ENCODE measurements around the gene RB1. TPM values are rescaled to one million over a fixed set of nuclear protein-coding genes. Genes with fewer than 3 reads are reported as not detected.

The RB1 gene
- polyA plus RNA-seq, 3 donors: 18.4 to 38.8 (median 29.9) TPM

GRCh38 chr13:48485432-48485831, 181.9 kb downstream of the RB1 start:
- intact Hi-C loops (cut with micrococcal nuclease): no loop called here

GRCh38 chr13:48486362-48486761, 182.8 kb downstream of the RB1 start:
- Histone ChIP-seq H3K4me2 (replicated peaks; ENCODE audit: extremely low read depth, low read length, poor library complexity, severe bottlenecking) (no peak overlapping the region), H3K79me2 (ENCODE audit: insufficient read depth, low read length) (peaks cover 36% of the 10 kb centered on the region), H3K9ac (ENCODE audit: insufficient read depth, low read length, poor library complexity, severe bottlenecking) (no peak overlapping the region), H3K4me3 (replicated peaks in 1 of 3; ENCODE audit: low read depth in 2 of 3, low read length in 3 of 3) (no peak overlapping the region), H3K27ac (ENCODE audit: low read depth in 1 of 2, low read length in 2 of 2) (peak overlapping the region in 1 of 2 donors; percentile 46), H4K20me1 (ENCODE audit: insufficient read depth, low read length) (no peaks in the 10 kb centered on the region), H3K9me3 (replicated peaks in 1 of 2; ENCODE audit: control insufficient read depth in 1 of 2, insufficient read depth in 1 of 2, low read length in 2 of 2) (no peaks in the 10 kb centered on the region), H3K4me1 (ENCODE audit: control insufficient read depth in 1 of 2, insufficient read depth in 2 of 2, low read length in 2 of 2) (peaks cover 32 to 42% of the 10 kb centered on the region in 2 donors), H3K36me3 (replicated peaks in 1 of 2; ENCODE audit: control insufficient read depth in 1 of 2, insufficient read depth in 2 of 2, low read length in 2 of 2) (peaks cover 23 to 60% of the 10 kb centered on the region in 2 donors), H2AFZ (ENCODE audit: insufficient read depth, low read depth, low read length, poor library complexity, severe bottlenecking) (no peak overlapping the region), H3K27me3 (ENCODE audit: control insufficient read depth in 2 of 2, insufficient read depth in 2 of 2, low read length in 2 of 2) (no peaks in the 10 kb centered on the region)
- intact Hi-C loops (cut with micrococcal nuclease): no loop called here
- DNase-seq: no peak
- Mint-ChIP-seq H3K9me3 (peaks cover 0 to 2% (median 0%) of the 10 kb centered on the region in 7 donors), H3K4me3 (no peak overlapping the region), H3K36me3 (peaks cover 60 to 74% of the 10 kb centered on the region in 2 donors), H3K4me1 (peaks cover 54% of the 10 kb centered on the region), H3K27ac (peak overlapping the region in 1 of 7 donors; percentile 73), H3K27me3 (ENCODE audit: low read depth in 3 of 3) (no peaks in the 10 kb centered on the region)
- no peak for TF ChIP-seq CTCF (IDR thresholded peaks at IDR 0.05)

More at GRCh38 chr13:48485432-48485831, 181.9 kb downstream of the RB1 start:
- peaks cover 24 to 69% of the 10 kb centered on the region in 2 donors for H3K36me3 ChIP-seq (replicated peaks in 1 of 2; ENCODE audit: control insufficient read depth in 1 of 2, insufficient read depth in 2 of 2, low read length in 2 of 2)
- no peak overlapping the region for H3K4me3 ChIP-seq (replicated peaks in 1 of 3; ENCODE audit: low read depth in 2 of 3, low read length in 3 of 3)
- no peaks in the 10 kb centered on the region for H3K27me3 ChIP-seq (ENCODE audit: control insufficient read depth in 2 of 2, insufficient read depth in 2 of 2, low read length in 2 of 2)
- peaks cover 0 to 2% (median 0%) of the 10 kb centered on the region in 7 donors for H3K9me3 Mint-ChIP-seq
- H3K4me3 Mint-ChIP-seq: no peak overlapping the region
- H4K20me1 ChIP-seq (ENCODE audit: insufficient read depth, low read length): no peaks in the 10 kb centered on the region
- H3K27me3 Mint-ChIP-seq (ENCODE audit: low read depth in 3 of 3): no peaks in the 10 kb centered on the region
- TF ChIP-seq CTCF (IDR thresholded peaks at IDR 0.05): no peak
- peaks cover 26% of the 10 kb centered on the region for H3K79me2 ChIP-seq (ENCODE audit: insufficient read depth, low read length)
- no peak overlapping the region for H2AFZ ChIP-seq (ENCODE audit: insufficient read depth, low read depth, low read length, poor library complexity, severe bottlenecking)
- H3K4me2 ChIP-seq (replicated peaks; ENCODE audit: extremely low read depth, low read length, poor library complexity, severe bottlenecking): no peak overlapping the region
- H3K36me3 Mint-ChIP-seq: peaks cover 63 to 68% of the 10 kb centered on the region in 2 donors
- 100% methylated on average over 2 of the region's 3 CpGs for WGBS (ENCODE audit: insufficient coverage)
- peaks cover 45% of the 10 kb centered on the region for H3K4me1 Mint-ChIP-seq
- no peaks in the 10 kb centered on the region for H3K9me3 ChIP-seq (replicated peaks in 1 of 2; ENCODE audit: control insufficient read depth in 1 of 2, insufficient read depth in 1 of 2, low read length in 2 of 2)
- H3K9ac ChIP-seq (ENCODE audit: insufficient read depth, low read length, poor library complexity, severe bottlenecking): no peak overlapping the region
- H3K27ac ChIP-seq (ENCODE audit: low read depth in 1 of 2, low read length in 2 of 2): no peak overlapping the region
- H3K27ac Mint-ChIP-seq: peak overlapping the region in 3 of 7 donors; percentile 9 to 46 (median 35)
- no peak for DNase-seq
- H3K4me1 ChIP-seq (ENCODE audit: control insufficient read depth in 1 of 2, insufficient read depth in 2 of 2, low read length in 2 of 2): peaks cover 23 to 32% of the 10 kb centered on the region in 2 donors
